K562 (cell line): ENCODE results near the gene SUDS3. TPM values are rescaled to one million over a fixed set of nuclear protein-coding genes. Genes with fewer than 3 reads are reported as not detected.
A peak's percentile ranks its signal among the peaks of the same experiment; 100 is the strongest.
"Not testable (repeated sequence)": the region's sequence is repeated elsewhere in the genome, so short reads cannot be mapped to it uniquely, and the experiment has no call there.

Source experiments
- ATAC-seq: fragments of 200-7000 bp; cut with Tn5 transposase; 3 replicates; pipeline ENCODE4 v1.9.1; 2020; ENCODE audit warnings: moderate library complexity
- BruUV-seq: library from RNA; stranded (reverse); fragments of 400-500 nt; replicated peaks from 2 replicates; lab custom pipeline; 2021; lab: Mats Ljungman, UMichigan
- CTCF ChIA-PET: fragments of 300-600 bp; formaldehyde crosslinking; extraction: SDS; loops from one replicate; lab custom pipeline; 2021; ENCODE audit warnings: low intra/inter-chr PET ratio; lab: Yijun Ruan, JAX
- POLR2A ChIA-PET: fragments of 300-600, 350-650 bp; sonication (Branson Sonifier 250); formaldehyde crosslinking; extraction: SDS; loops from one replicate; lab custom pipeline; 2021; ENCODE audit warnings: antibody characterized with exemption, inconsistent platforms; lab: Yijun Ruan, JAX
- DNase-seq, 4 experiments: peaks; one replicate each; pipeline versions ENCODE4 v3.0.0 to v3.0.0-alpha.2; 2011 to 2018; ENCODE audit warnings: low spot score in 3 of 4, mixed read lengths in 3 of 4; ENCODE audit errors: extremely low read depth in 1 of 4
- FAIRE-seq: peaks from 2 replicates; lab custom pipeline; 2011; peaks lifted over from hg19 to GRCh38; lab: Jason Lieb, UNC
- H2AFZ ChIP-seq: 2 replicates; pipeline ENCODE4 v1.6.0; 2011; ENCODE audit warnings: low read depth, low read length, control low read depth, inconsistent platforms
- H3K27ac ChIP-seq: fragments of 200-600 bp; 3 replicates; pipeline ENCODE4 v1.8.0; 2011; ENCODE audit warnings: low read depth, mild to moderate bottlenecking, control low read depth, inconsistent platforms, low read length, moderate library complexity, mixed read lengths; ENCODE audit errors: extremely low read depth
- H3K27me3 ChIP-seq, 2 experiments: fragments of 300-600 bp in 1 of 2; 2 replicates in 1 of 2; 3 replicates in 1 of 2; pipeline versions ENCODE4 v1.6.0 to v1.8.0; 2011; ENCODE audit warnings: inconsistent platforms in 2 of 2, low read length in 2 of 2, mild to moderate bottlenecking in 1 of 2, mixed read lengths in 1 of 2, moderate library complexity in 1 of 2; ENCODE audit not compliant: control insufficient read depth in 2 of 2, insufficient read depth in 2 of 2
- H3K36me3 ChIP-seq: fragments of 300-600 bp; 3 replicates; pipeline ENCODE4 v1.8.0; 2011; ENCODE audit warnings: mild to moderate bottlenecking, low read length, inconsistent platforms; ENCODE audit not compliant: control insufficient read depth, insufficient read depth
- H3K4me1 ChIP-seq, 2 experiments: fragments of 200-600 bp in 1 of 2; replicated peaks in 1 of 2; 2 replicates in 1 of 2; 3 replicates in 1 of 2; pipeline versions ENCODE4 v1.5.1 to v1.8.0; 2011; ENCODE audit warnings: inconsistent platforms in 2 of 2, low read length in 2 of 2, mild to moderate bottlenecking in 1 of 2, mixed read lengths in 1 of 2, moderate library complexity in 1 of 2; ENCODE audit not compliant: control insufficient read depth in 2 of 2, insufficient read depth in 2 of 2
- H3K4me2 ChIP-seq: 2 replicates; pipeline ENCODE4 v1.6.1; 2011; ENCODE audit warnings: low read length, control low read depth, inconsistent platforms, mixed read lengths; ENCODE audit not compliant: insufficient read depth
- H3K4me3 ChIP-seq: fragments of 200-600 bp; sonication (generic), shearing (Covaris generic); 2 replicates; pipeline ENCODE4 v1.5.1; 2016; ENCODE audit warnings: control low read depth, inconsistent platforms
- H3K79me2 ChIP-seq: fragments of 200-600 bp; 3 replicates; pipeline ENCODE4 v1.8.0; 2011; ENCODE audit warnings: low read length, inconsistent platforms; ENCODE audit not compliant: control insufficient read depth, insufficient read depth
- H3K9ac ChIP-seq, 2 experiments: 2 replicates each; pipeline versions ENCODE4 v1.6.0 to v1.6.1; 2011; ENCODE audit warnings: low read depth in 2 of 2, low read length in 2 of 2, control low read depth in 1 of 2, inconsistent platforms in 1 of 2, mild to moderate bottlenecking in 1 of 2, mixed read lengths in 1 of 2; ENCODE audit not compliant: insufficient read depth in 1 of 2
- H3K9me1 ChIP-seq: one replicate; pipeline ENCODE4 v1.6.0; 2011; ENCODE audit warnings: inconsistent platforms, mild to moderate bottlenecking, low read length, moderate library complexity; ENCODE audit not compliant: control insufficient read depth, insufficient read depth
- H3K9me3 ChIP-seq: replicated peaks from 2 replicates; pipeline ENCODE4 v1.5.1; 2011; ENCODE audit warnings: low read depth, low read length, inconsistent platforms; ENCODE audit not compliant: control insufficient read depth, insufficient read depth
- H4K20me1 ChIP-seq: replicated peaks from 2 replicates; pipeline ENCODE4 v1.6.1; 2011; ENCODE audit warnings: low read length, inconsistent platforms, mixed read lengths; ENCODE audit not compliant: control insufficient read depth, insufficient read depth
- CC2D1A ChIP-seq: fragments of 450-650 bp; IDR thresholded peaks from 2 replicates; pipeline ENCODE4 v1.6.1; 2017; ENCODE audit warnings: mild to moderate bottlenecking
- TRIM24 ChIP-seq, 2 experiments: fragments of 450-650 bp; IDR thresholded peaks; 2 replicates each; pipeline ENCODE4 v1.6.1; 2016
- ZEB2 ChIP-seq: fragments of 450-650 bp; IDR thresholded peaks from 2 replicates; pipeline ENCODE4 v1.6.1; 2016
- ZNF431 ChIP-seq: sonication (generic); formaldehyde crosslinking; IDR thresholded peaks from 2 replicates; pipeline ENCODE4 v1.8.0; 2022; ENCODE audit warnings: mild to moderate bottlenecking, missing genetic modification reagents
- WGBS: fragments of 100-300 bp; shearing (Covaris generic); methylation state at CpG from one replicate; pipeline ENCODE4 v1.1.6; 2016; ENCODE audit warnings: low coverage, mixed read lengths; ENCODE audit not compliant: insufficient coverage; ENCODE audit errors: missing lambda C conversion rate; 5-methylcytosine and 5-hydroxymethylcytosine counted together
- in situ Hi-C: fragments of 300-500 bp; cut with MboI; formaldehyde crosslinking; loops from 4 replicates; pipeline ENCODE4 v1.15.0; 2018; ENCODE audit warnings: inconsistent platforms, mixed read lengths
- intact Hi-C: fragments of 100-400 bp; cut with micrococcal nuclease; formaldehyde crosslinking; loops from 2 replicates; pipeline ENCODE4 v1.14.2; 2022
- polyA plus RNA-seq, 8 experiments: library from polyadenylated mRNA; depleted of rRNA in 4 of 8; stranded (reverse) in 5 of 8; unstranded in 3 of 8; fragments of >200 nt; fragmentation: Nextera tagmentation in 2 of 8; fragmentation: Illumina TruSeq in 1 of 8; extraction: Ambion mirVana in 2 of 8; extraction: Trizol in 1 of 8; gene quantifications; 2 replicates each; pipeline versions ENCODE4 v1.2.1 to v1.2.3, GENCODE V29; 2011 to 2014; ENCODE audit warnings: inconsistent platforms in 1 of 8, missing spikeins in 1 of 8
- total RNA-seq, 7 experiments: library from RNA; depleted of rRNA in 6 of 7; stranded (reverse); fragments of >200 nt in 6 of 7; fragmentation: Illumina TruSeq in 2 of 7; extraction: Trizol in 2 of 7; gene quantifications; 2 replicates each; pipeline versions ENCODE4 v1.2.1 to v1.2.3, GENCODE V29; 2011 to 2021; ENCODE audit warnings: low replicate concordance in 1 of 7
- TF ChIP-seq, protein P1 (sequence below): fragments of 450-650 bp; IDR thresholded peaks from 2 replicates; pipeline ENCODE4 v1.6.1; 2016; ENCODE audit warnings: mild to moderate bottlenecking
- TF ChIP-seq, protein P2 (sequence below): fragments of 450-650 bp; IDR thresholded peaks from 2 replicates; pipeline ENCODE4 v1.6.1; 2018; ENCODE audit warnings: mild to moderate bottlenecking, low read depth; ENCODE audit not compliant: partially characterized antibody

The SUDS3 gene
- total and polyA plus RNA-seq, 9 of the 15 experiments (the other 6 are each of a cell fraction or from before 2014, with no cell fraction given): 6.6 to 30.5 (median 23.3) TPM

DNA sequence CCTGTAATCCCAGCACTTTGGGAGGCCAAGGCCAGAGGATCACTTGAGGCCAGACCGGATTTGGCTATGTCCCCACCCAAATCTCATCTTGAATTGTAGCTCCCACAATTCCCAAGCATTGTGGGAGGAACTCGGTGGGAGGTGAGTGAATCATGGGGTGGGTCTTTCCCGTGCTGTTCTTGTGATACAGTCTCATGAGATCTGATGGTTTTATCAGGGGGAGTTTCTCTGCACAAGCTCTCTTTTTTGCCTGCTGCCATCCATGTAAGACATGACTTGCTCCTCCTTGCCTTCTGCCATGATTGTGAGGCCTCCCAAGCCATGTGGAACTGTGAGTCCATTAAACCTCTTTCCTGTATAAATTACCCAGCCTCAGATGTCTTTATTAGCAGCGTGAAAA lies 21.9 kb upstream of the SUDS3 start:
- intact Hi-C loops, H3K4me2 ChIP-seq, CTCF ChIA-PET, H3K27ac ChIP-seq, DNase-seq, BruUV-seq, H3K27me3 ChIP-seq, H3K4me3 ChIP-seq, H3K9ac ChIP-seq, FAIRE-seq, H2AFZ ChIP-seq, H3K9me1 ChIP-seq, ATAC-seq, H4K20me1 ChIP-seq: not testable (repeated sequence)
- in situ Hi-C loops: loop anchor here (25.0 kb wide), 1 partner anchor 167 kb away; no protein-coding TSS in a partner anchor
- H3K79me2 ChIP-seq: peaks cover 91% of the 10 kb centered on the region
- 85% methylated on average over 4 of the region's 4 CpGs for WGBS
- H3K4me1 ChIP-seq: peaks cover 0 to 12% of the 10 kb centered on the region in 2 experiments; a peak in 4 of 5 replicates
- POLR2A ChIA-PET: interaction anchor here (0.6 to 1.2 kb wide), 3 partner anchors 12 to 217 kb away, joined by 3 read pairs; no protein-coding TSS in a partner anchor
- TF ChIP-seq, protein P1, sequence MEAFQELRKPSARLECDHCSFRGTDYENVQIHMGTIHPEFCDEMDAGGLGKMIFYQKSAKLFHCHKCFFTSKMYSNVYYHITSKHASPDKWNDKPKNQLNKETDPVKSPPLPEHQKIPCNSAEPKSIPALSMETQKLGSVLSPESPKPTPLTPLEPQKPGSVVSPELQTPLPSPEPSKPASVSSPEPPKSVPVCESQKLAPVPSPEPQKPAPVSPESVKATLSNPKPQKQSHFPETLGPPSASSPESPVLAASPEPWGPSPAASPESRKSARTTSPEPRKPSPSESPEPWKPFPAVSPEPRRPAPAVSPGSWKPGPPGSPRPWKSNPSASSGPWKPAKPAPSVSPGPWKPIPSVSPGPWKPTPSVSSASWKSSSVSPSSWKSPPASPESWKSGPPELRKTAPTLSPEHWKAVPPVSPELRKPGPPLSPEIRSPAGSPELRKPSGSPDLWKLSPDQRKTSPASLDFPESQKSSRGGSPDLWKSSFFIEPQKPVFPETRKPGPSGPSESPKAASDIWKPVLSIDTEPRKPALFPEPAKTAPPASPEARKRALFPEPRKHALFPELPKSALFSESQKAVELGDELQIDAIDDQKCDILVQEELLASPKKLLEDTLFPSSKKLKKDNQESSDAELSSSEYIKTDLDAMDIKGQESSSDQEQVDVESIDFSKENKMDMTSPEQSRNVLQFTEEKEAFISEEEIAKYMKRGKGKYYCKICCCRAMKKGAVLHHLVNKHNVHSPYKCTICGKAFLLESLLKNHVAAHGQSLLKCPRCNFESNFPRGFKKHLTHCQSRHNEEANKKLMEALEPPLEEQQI: peak; percentile 89
- TF ChIP-seq ZEB2 (0 out of 2 replicates have a peak, but pooled peaks have one; percentile 28), ZNF431 (CRISPR knock-in tag) (peak; percentile 100), TRIM24 (IDR thresholded peaks at IDR 0.05) (peak; percentile 19 to 72; a peak in 3 of 4 replicates), CC2D1A (peak; percentile 72; the same call in 1 of the 2 replicates)
- TF ChIP-seq, protein P2, sequence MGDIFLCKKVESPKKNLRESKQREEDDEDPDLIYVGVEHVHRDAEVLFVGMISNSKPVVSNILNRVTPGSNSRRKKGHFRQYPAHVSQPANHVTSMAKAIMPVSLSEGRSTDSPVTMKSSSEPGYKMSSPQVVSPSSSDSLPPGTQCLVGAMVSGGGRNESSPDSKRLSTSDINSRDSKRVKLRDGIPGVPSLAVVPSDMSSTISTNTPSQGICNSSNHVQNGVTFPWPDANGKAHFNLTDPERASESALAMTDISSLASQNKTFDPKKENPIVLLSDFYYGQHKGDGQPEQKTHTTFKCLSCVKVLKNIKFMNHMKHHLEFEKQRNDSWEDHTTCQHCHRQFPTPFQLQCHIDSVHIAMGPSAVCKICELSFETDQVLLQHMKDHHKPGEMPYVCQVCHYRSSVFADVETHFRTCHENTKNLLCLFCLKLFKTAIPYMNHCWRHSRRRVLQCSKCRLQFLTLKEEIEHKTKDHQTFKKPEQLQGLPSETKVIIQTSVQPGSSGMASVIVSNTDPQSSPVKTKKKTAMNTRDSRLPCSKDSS: peak; percentile 64
- H3K9me3 ChIP-seq: peaks cover 17% of the 10 kb centered on the region
- H3K36me3 ChIP-seq: peaks cover 29% of the 10 kb centered on the region
